Stimulated activated CD8-positive, alpha-beta memory T cell treated with anti-CD3 and anti-CD28 coated beads, Interleukin-12 subunit alpha, Interleukin-12 subunit beta, amount 100 ng/mL, for 24 hours (primary cell): Measurements from ENCODE around the gene KRT82.
"Not testable (repeated sequence)": the region's sequence is repeated elsewhere in the genome, so short reads cannot be mapped to it uniquely, and the experiment has no call there.

Experiments
- DNase-seq: peaks from one replicate; pipeline ENCODE4 v3.0.0-alpha.2; 2020; ENCODE audit errors: extremely low read depth

The KRT82 gene

DNA sequence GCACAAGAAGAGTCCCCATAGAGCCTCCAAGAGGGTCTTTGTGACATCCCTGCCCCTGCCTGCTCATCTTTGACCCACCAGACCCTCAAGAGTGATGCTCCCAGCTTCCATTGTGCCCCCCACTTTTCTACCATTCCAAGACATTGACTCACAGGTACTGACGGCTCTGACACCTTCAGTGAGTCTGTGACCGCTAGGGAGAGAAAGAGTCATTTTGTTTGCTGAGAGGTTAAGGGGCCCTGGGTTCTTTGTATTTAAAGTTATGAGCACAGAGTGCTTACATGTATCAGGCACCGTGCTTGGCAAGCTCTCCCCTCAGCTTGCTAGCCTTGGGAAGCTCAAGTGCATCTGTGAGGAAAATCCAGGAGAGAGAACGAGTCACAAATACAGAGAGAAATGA lies 7.1 kb upstream of the KRT82 start:
- no peak for DNase-seq

DNA sequence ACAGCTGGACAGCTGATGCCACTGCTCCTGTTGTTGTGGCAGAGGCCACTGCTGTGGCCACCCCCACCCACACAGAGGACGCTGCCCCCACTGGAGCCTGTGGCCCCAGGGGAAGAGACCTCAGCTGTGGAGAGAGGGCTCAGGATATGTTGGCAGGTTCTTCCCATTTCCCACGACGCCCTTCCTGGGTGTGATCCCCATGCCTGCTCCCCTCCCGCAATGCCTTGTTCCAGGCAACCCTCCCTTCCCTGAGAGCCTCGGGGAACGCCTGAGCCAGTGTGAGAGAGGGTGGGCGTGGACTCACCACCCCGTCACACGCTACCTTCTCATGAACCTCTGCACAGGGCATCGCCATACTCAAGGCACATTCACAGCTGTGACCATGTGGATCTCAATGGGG lies 5.7 kb upstream of the KRT82 start:
- DNase-seq: no peak

DNA sequence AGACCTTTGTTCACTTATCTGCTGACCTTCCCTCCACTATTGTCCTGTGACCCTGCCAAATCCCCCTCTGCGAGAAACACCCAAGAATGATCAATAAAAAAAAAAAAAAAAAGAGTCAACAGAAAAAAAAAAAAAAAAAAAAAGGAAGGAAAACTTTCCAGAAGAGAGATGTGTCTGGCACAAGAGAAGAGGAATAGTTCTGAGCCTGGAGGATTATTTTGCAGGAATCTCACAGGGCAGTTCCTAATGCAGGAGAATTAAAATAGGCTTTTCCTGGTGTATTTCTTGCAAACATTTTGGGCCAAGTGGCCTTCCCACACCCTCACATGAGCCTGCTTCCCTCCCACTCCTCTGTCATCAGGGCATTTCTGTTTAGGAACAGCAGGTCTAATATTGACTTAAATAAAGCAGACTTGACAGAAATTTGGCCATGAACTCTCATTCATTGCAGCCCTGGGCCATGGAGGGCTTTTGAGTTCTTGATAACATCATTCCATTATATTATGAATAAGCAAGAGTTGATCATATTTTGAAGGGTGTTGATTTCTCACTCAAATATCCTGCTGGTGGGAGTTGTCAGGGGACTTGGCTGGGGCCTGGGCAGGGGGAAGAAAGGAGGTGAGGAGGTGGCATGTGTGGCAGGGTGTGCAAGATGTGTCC lies 4.6 kb upstream of the KRT82 start:
- not testable (repeated sequence) for DNase-seq

DNA sequence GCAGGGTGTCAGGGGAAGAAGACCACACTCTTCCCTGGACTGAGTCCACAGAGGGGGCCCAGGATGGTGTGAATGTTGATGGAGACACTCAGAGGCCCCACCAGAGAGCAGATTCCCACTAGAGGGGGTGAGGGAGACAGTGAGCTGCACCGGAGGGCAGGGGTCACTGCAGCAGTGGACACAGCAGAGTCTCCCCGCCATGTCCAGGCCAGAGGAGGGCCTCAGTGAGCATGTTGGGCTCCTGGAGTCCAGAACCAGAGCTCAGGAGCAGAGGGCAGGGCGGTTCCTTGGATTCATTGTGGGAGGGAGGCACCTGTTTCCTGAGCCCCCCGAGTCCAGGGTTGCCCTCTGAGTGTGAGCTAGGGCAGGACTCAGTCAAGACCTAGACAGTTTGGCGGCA lies 1.8 kb upstream of the KRT82 start:
- no peak for DNase-seq

DNA sequence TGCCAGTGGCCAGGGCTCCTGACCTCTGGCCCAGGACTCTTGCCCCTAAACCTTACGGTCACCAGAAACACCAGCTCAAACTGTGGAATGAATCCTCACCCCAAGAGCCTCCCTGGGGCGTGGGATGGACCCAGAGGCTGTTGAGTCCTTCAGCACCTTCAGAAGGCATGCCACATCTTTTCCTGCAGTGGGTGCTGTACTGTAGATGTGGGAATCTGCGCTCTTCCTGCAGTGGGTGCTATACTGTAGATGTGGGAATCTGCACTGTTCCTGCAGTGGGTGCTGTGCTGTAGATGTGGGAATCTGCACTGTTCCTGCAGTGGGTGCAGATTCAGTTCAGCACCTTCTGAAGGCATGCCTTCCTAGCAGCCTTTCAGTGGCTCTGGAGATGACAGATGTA lies 1.2 kb downstream of the KRT82 start:
- no peak for DNase-seq

DNA sequence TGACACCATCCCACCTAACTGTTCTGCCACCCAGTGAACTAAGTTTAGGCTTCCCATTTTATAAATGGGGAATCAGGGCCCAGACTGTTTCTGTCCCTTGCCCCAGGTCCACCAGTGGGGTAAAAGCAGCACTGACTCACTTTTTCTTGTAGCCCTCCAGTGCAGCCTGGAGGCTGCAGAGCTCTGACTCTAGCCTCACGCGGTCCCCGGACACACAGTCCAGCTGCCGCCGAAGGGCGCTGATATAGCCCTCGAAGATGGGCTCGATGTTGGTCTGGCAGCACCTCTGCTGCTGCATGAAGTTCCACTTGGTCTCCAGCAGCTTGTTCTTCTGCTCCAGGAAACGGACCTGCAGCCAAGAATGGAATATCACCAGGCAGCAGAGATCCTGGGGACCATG lies 2.6 kb downstream of the KRT82 start:
- no peak for DNase-seq

DNA sequence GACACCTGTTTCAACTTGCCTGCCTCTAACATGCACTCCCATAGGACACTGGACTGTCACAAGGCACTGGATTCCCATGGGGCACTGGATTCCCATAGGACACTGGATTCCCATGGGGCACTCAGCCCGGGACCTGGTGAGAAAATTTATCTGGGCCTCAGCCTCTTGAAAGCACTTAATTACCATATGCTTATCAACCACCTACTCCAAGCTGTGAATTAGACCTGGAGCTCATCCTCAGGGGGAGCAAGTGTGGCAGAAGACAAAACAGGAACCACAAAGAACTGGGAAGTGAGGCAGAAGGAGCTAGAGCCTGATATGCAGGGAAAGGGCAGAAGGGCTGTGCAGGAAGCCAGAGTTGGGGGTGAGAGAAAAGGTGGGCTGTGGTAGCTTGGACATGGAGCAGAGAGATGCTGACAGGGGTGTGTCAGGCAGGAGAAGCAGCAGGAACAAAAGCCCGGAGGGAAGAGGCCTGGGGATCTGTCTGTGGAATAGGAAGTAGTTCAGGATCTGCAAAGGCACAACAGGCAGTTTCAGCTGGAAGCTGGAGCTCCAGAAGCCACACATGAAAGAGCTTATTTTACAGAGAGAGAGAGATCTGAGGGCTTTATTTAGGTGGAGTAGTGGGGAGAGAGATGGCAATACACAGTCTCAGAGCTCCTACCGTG lies 3.1 kb downstream of the KRT82 start:
- DNase-seq: no peak

DNA sequence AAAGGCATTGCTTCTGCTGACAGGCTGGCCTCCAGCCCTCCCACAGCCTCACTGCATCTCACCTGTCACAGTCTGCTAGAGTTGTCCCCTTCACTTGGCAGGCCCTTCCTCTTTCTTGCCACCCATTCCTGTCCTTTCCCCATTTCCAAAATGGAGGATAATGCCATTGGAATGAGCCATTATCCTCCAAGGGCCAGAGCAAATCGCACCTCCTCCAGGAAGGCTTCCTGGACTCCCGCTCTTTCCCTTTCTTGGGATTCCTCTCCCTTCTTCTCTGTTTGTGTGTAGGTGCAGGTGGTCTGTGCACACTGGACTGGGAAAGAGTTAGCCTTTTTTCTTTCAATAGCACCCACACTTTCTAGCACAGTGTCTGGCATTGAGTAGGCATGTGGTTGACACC lies 3.8 kb downstream of the KRT82 start:
- DNase-seq: no peak

DNA sequence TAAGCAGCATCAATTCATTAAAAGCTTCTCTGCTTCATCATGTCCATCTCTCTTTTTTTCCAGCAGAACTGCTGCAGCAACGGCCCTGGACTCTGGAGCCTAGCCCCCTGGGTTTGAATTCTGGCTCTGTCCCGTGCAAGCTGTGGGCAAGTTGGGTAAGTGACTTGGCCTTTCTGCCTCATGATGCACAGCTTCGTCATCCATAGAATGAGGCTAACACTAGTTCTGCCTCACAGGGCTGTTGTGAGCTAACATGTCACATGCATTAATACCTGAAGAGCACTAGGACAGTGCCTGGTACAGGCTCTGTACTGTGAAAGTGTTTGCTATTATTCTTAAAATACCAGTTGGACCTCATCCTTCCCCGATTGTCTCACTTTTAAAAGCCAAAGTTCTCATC lies 4.2 kb downstream of the KRT82 start:
- no peak for DNase-seq

DNA sequence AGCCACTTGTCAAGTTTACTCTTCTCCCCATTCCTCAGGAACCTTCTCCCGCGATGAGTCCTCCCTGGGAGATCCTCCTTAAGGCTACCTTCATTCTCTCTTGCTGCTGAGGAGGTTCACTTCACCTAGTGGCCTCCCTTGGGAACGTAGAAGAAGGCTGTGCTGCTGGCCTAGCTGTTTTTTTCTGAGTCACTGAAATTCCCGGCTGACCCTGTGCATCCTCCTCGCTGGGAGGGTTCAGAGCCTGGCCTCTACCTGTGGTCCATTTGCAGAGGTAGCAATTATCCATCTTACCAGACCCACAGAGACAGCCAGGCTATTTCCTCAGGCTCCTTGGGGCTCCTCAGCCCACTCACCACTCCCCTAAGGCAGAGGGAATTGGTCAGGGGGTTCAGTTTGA lies 4.6 kb downstream of the KRT82 start:
- no peak for DNase-seq

DNA sequence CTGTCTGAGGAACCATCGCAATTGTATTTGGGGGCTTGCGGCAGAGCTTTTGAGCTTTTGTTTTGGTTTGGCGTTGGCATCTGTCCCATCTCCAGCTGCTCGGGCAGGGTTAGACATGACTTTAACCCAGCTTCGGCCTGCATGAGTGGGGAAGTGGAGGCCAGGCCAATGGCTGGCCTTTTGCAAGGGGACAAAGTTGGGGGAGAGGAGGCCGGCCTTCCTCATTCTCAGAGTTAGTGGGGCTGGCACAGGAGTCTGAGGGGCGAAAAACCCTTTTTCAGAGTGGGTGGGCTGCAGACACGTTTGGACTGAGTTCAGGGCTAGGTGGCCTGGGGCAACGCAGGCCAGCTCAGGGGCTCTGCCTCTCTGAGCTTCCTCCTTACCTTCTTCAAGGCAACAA lies 5.2 kb downstream of the KRT82 start:
- DNase-seq: no peak

DNA sequence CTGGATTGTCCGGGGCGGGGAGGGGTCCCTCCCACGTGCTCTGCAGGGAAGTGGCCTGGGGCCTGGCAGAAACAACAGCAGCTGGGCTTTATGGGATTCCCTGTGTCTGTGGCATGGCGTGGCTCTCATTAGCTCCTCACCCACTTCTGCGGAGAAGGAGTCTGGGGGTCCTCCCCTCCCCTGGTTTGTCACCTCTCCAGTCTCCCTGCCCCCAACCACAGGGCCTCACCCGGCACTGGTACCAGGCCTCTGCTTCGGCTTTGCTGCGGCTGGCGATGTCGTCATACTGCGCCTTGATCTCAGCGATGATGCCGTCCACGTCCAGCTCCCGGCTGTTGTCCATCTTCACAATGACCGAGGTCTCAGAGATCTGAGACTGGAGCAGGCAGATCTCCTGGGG lies 6.4 kb downstream of the KRT82 start:
- no peak for DNase-seq

DNA sequence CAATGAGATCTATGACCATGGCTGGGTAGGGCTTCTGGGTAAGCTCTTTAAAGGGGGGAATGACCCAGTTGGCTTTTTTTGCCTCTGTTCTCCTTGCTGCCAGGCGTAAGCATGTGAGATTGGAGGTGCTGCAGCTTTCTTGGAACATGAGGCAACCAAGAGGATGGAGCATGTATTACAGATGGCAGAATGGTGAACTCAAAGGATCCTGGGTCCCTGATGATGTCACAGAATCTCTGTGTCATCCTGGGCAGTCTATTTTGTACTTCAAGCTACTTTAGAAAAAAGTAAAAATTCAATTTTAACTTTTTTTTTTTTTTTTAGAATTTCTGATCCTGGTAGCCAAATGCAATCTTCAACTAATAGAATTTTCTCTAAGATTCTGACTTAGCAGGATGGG lies 8.0 kb downstream of the KRT82 start:
- no peak for DNase-seq

DNA sequence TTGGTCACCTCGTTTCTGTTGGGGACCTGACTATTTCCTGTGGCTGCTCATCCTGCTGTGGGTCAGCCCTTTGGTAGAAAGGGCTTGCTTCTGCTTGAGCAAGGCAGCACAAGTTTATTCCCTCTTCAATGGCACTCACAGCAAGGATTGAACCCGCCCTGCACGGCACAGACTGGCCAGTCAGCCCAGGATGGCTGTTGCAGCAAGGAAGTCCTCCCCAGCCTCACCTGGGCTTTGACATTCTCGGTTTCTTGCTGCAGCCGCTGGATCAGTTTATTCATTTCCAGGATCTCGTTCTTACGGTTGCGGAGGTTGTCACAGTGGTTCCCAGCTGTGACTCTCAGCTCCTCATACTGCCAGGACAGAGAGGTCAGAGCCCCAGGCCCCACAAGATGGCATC lies 9.5 kb downstream of the KRT82 start:
- DNase-seq: no peak

DNA sequence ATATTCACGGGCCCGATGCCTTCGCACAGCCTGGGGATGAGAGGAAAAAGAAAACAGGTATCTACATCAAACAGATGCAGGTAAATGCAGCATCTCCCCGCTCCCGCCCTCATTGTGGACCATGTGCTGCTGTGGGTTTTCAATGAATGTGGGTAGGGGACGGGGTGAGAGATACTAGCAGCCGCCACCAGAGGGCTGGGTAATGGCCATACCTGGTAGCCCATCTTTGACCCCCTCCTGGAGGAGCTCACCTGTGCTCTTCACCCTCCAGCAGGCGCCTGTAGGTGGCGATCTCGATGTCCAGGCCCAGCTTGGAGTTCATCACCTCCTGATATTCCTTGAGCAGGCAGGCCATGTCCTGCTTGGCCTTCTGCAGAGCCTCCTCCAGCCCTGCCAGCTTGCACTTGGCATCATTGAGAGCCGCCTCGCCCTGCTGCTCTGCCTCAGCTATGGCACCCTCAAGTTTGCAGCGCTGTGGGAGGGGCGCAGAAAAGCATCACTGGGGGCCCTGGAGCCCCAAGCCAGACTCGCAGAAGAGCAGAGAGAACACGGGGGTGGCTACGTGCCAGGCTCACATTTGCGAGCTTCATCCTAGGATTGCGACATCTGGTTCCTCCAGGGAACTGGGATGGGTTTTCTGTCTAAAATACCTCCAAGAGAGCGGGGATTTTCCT lies 10.2 kb downstream of the KRT82 start:
- DNase-seq: no peak

DNA sequence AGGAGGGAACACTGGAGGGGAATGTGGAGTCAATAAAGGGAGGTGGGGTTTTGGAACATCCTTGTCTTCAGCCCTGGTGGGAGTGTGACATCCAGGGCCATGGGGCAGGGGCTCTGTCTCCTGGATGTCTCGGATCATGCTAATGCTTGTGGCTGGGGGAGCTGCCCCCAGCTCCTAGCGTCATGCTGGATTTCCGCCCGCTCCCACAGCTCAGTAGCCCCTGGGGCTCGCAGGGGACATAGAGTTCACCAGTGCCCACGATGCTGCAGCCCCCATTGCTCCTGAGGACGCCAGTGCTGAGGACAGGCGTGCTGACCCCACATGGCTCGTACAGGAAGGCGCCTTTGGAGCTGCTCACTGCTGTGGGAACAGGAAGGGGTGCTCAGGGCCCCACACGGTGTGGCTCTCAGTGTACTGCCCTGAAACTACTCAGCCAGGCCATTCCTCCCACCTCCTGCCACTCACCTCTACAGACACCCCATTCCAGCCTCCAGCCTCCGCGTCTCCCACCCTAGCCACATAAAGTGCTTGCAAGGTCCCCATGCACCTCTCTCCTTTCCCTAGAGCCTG lies 11.2 kb downstream of the KRT82 start:
- DNase-seq: no peak

DNA sequence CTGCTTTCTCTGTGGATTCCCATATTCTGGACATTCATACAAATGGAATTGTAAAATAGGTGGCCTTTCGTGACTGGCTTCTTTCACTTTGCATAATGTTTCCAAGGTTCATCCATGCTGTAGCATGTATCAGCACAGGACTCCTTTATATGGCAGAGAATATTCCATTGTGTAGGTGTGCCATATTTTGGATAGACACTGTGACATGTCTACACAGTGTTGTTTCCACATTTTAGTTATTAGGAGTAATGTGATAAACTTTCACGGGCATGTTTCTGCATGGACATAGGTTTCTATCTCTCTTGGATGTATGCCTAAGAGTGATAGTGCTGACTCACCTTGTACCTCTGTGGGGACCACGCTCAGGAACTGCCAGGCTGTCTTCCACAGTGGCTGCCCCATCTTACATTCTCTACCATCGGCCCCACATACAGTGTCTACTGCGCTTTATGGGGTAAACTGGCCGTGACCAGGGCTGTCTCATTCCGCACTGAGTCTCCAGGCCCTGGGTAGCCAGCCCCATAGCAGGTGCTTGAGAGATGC lies 13.6 kb downstream of the KRT82 start:
- no peak for DNase-seq

DNA sequence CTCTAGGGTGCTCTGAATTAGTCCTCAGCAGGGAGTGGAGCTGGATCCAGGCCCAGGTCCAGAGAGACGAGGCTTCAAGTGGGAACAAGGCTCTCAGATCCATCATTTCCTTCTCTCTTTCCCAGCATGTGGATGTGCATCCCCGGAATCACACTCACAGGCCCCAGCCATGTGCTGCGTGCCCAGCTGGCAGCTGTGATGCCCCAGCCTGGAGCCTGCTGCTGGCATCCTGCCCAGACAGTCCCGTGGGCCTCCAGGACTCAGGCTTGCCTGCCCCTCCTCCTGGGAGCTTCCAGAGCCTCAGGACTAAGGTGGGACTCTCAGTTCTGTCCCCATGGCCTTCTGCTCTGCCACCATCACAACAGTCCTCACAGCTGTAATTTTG lies 14.5 kb downstream of the KRT82 start:
- DNase-seq: no peak

DNA sequence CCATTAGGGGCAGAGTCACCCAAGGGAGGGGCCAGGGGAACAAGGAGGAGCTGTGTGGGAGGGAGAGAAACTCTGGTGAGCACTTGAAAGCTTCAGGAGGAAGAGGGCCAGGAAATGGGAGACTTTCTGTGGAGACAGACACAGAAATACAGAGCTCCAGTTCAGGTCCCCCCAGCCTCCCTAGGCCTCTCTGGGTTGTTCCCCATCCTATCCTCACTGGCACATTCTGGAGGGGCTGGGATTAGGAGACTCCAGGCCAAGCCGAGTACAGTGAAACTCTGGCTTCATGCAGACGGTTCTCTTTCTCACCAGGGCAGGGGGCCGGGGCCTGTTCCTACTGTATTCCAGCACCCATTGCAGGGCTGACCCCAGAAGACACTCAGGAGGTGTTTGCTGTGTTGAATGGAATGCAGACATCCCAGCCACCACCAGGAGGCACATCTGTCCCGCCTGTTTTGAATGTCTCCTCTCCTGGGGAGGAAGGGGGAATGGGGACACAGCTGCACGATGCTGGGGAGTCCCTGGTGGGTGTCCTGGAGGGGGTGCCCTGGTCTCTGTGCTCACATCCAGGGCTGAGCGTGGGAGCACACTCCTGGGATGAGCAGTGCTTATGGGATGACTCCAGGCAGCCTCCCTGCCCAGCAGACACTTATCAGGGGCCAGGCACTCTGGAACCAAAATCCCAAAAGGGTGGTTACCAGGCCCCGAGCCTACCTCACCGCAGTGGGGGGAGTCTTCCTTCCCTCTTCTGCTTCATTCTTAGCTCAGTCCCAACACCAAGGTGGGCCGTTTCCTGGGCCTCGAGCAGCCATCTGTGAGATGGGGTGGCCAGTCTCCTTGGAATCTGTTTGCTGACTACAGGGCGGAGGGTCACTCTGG lies 15.2 kb downstream of the KRT82 start:
- no peak for DNase-seq

DNA sequence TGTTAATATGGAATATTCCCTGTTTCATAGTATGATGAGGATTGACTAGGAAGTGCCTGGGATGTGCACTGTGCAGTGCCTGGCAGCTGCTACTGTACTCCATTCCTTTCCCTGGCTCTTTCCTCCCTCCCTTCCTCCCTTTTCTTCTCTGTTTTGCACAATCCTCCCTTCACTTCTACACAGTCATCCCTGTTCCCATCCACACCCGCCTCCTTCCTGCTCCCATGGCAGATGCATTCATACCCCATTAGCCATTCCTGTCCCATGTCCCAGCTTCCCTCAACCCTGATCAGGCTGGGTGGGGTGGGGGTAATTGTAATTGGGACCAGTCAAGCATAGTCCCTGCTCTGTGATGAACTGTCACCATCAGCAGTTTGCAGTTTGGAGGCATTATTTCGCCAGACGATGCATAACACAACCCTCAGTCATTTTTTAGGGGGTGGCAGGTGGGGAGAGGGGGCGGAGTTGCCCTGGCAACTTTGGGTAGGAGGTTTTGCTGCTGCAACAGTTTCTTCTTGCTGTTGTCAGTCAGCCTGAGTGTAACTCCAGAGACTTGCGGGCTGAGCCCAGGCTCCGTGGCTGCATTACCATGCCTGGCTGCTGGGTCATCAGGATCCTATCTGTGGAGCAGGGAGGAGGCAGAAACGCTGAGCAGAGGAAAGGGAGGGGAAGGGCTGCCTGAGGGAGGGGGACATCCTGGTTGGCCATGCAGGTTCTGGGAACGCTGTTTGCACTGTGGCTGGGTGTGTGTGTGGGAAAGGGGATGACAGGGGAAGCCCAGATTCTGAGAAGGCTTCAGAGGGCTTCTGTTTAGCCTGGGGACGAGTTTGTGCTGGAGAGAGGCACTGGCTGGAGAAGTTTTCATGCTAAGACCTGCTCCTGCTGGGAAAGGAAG lies 16.6 kb downstream of the KRT82 start:
- no peak for DNase-seq

DNA sequence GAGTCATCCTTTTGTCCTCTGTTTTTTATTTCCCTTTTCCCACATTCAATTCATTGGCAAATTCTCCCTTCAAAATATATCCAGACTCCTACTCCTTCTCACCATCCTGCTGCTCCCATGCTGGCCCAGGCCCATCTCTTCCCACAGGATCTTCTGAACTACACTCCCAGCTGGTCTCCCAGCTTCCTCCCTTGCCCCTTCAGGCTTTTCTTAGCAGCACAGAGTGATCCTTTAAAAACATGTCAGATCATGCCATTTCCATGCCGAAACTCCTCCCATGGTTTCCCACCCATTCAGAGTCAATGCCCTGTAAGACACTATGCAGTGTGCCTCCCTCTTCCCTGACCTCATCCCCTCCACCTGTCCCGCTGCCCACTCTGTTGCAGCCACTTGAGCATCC lies 18.3 kb downstream of the KRT82 start:
- no peak for DNase-seq
